Measurements from ENCODE around the gene SHROOM3. TPM values are rescaled to one million over a fixed set of nuclear protein-coding genes. Genes with fewer than 3 reads are reported as not detected.
"Not testable (repeated sequence)": the region's sequence is repeated elsewhere in the genome, so short reads cannot be mapped to it uniquely, and the experiment has no call there.

Gene SHROOM3
- polyA plus RNA-seq, 4 donors = 33.3 to 39.2 (median 37.6) TPM

DNA sequence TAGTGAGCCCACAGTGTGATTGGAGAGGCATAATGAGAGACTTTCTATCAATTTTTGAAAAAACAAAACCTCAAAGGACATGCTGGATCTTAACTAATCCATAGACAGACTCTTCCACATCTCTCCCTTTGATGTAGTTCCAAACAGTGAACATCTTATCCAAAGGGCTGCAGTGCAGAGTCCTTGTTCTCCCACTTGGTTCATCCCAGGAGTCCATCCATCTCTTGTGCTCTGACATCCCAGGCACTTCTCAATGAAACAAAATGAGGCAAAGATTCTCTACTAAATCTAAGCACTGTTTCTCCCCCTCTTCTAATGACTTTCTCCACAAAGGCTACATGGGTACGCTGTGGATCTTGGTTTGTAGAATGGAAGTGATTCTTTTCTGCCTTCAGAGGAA lies 8.3 kb downstream of the SHROOM3 start:
- no peak for DNase-seq (ENCODE audit: low read depth in 4 of 4, low spot score in 3 of 4)

DNA sequence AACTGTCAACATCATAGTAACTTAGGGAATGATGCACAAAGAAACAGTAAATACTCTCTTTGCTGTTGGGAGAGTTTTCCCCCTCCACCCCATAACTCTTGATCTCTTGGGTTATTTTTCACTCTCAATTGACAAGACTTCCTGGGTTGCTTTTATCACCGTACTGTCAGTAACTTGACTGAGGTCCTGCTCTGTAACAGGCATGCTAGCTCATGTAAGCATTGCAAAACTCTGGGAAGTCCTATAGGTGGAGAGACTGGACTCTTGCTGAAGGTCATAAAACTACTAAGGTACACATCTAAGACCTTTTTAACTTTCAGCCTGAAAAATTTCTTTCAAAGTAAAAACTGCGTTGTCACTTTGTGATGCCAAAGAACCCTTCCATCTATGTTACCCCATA lies 10.9 kb downstream of the SHROOM3 start:
- DNase-seq (ENCODE audit: low read depth in 4 of 4, low spot score in 3 of 4) = no peak

DNA sequence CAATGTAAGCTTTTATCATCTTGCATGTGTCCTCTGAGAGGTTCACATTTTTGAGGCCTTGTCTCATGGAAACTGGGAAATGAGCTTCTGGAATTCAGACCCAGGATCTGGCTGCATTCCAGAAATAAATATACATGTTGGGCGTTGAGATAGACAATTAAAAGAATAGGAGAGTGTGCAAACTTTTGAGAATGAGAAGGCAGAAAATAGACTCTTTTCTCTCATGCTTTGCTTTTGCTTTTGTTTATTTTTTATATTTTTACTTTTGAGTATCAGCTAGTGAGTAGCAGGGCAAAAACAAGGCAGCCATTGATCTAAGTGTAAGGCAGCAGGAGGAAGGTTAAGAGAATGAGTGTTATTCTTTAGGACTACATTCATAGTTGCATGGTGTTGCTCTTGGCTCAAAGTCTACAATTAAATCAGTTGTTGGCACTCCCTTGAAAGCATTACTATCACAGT lies 12.4 kb downstream of the SHROOM3 start:
- no peak for DNase-seq (ENCODE audit: low read depth in 4 of 4, low spot score in 3 of 4)

DNA sequence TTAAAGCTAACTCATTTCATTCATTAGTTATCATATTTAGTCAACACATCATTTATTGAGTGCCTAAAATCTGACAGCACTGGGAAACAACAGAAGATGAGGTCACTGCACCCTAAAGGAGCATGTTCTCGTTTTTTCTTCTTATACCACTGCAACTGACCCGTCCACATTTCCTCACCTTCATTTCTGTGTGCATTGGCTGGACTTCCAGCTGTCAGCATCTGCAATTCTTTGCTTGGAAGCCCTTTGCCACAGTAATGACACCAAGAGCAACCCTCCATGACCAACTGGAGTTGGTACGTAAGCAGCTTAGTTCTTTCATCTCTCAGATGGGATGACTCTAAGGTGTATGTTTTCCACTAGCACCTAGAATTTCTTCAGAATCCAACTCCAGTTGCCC lies 13.2 kb downstream of the SHROOM3 start:
- DNase-seq (ENCODE audit: low read depth in 4 of 4, low spot score in 3 of 4) = no peak

DNA sequence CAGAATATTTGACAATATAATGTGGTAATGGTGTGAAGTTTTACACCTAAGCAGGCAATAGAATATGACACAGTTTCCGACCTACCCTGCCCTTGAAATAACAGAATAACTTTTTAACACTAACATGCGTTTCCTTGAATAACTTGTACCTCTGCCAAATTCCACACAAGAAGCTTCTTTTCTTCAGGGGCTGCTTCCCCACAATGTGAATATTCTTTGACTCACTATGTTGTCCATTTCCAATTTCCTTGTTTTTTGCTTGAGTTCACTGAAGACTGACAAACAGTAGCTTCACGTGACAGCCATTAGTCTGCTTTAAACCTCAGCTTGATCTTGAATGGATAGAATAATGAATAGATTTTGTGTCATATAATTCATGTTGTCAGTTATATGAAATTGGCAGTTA lies 14.3 kb downstream of the SHROOM3 start:
- DNase-seq (ENCODE audit: low read depth in 4 of 4, low spot score in 3 of 4) = no peak

DNA sequence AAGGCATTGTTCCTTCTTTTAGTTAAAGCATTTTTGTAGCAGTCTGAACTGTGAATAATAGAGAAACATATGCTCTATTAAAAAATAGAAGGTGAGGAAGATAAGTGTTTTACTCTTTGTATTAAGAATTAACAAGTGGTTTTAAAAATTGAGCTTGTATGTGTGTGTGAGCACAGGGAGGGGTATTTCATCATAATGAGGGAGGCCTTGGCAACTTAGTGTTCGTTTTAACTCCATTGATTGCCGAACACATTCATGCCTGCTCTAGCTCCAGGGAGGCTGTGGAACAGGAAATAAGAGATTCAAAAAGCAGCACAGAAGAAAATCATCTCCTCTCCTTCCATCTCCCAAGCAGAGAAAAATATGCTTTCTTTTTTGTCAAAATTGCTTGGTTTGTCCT lies 14.8 kb downstream of the SHROOM3 start:
- no peak for DNase-seq (ENCODE audit: low read depth in 4 of 4, low spot score in 3 of 4)

DNA sequence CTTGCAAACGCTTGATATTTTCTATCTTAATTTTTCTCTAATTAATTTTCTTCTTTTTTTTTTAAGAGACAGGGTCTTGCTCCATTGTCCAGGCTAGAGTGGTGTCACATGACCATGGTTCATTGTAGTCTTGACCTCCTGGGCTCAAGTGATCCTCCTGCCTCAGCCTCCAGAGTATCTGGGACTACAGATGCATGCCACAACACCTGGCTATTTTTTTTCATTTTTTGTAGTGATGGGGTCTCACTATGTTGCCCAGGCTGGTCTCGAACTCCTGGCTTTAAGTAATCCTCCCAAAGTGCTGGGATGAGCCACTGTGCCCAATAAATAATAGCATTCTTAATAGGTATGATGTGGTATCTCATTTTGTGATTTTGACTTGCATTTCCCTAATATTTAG lies 18.2 kb downstream of the SHROOM3 start:
- no peak for DNase-seq (ENCODE audit: low read depth in 4 of 4, low spot score in 3 of 4)

DNA sequence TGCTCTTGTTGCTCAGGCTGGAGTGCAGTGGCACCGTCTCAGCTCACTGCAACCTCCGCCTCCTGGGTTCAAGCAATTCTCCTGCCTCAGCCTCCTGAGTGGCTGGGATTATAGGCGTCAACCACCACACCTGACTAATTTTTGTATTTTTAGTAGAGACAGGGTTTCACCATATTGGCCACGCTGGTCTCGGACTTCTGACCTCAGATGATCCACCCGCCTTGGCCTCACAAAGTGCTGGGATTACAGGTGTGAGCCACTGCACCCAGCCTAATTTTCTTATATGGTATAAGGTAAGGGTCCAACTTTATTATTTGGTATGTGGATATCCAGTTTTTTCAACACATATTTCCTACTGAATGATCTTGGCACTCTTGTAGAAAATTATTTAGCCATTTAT lies 19.0 kb downstream of the SHROOM3 start:
- DNase-seq (ENCODE audit: low read depth in 4 of 4, low spot score in 3 of 4) = not testable (repeated sequence)

DNA sequence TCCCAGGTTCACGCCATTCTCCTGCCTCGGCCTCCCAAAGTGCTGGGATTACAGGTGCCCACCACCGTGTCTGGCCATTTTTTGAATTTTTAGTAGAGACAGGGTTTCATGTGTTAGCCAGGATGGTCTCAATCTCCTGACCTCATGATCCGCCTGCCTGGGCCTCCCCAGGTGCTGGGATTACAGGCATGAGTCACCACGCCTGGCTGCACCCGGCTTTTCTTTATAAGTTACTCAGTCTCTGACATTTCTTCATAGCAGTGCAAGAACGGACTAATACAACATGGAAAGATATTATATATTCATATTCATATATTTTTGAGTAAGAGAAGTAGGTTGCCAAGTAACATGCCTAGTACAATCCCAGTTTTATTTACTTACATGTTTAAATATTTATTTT lies 22.9 kb downstream of the SHROOM3 start:
- DNase-seq (ENCODE audit: low read depth in 4 of 4, low spot score in 3 of 4) = no peak

DNA sequence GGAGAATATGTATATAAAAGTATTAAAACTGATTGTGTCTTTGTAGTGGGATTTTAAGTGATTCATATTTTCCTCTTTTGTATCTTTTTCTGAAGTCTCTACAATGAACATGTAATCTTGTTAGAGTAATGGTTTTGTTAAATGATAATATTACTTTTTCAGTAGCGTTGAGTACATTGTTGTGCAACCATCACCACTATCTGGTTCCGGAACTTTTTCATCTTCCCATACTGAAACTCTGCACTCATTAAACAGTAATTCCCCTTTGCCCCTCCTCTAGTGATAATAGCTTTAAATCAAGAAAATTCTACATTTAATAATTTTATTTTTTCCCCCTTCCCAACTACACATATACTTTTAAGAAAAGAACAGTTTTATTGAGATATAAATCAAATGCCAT lies 23.3 kb downstream of the SHROOM3 start:
- DNase-seq (ENCODE audit: low read depth in 4 of 4, low spot score in 3 of 4) = no peak

DNA sequence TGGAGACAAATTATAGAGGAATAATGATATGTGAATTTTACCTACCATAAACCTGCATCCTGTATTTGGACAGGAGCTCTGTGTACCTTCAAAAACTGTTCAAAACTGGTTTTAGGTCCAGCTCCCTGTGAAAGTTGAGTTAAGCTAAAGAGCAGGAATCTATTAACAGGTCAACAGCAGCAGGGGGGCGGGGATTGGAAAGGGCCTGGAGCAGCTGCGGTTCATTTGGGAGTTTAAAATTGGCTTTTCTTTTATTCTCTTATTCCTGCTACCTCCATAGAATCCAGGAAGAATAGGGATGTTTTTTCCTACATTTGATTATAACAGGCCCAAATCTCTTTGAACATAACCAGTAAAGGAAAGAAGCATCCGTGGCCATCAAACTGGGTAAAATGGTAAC lies 23.8 kb downstream of the SHROOM3 start:
- DNase-seq (ENCODE audit: low read depth in 4 of 4, low spot score in 3 of 4) = peak in 2 of 4 donors; percentile 7 to 9

DNA sequence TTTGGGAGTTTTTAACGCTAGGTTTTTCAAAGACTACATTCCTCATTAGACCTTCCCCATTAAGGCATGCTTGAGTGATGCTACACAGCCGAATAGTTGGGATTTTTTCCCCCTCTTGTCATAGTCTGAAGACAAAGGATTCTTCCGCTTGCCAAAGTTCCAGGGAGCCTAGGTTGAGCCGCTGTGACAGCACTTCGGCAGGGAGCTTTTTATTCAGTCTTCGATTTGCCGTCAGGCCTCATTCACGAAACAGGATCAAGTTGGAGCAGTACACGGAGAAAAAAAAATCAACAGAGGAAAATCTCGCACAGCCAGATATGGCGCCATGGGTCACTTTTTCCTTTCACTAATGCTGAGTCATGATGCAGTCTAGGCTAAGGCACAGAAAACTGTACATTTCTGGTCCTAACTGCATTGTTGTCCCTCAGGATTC lies 24.3 kb downstream of the SHROOM3 start:
- peak in 2 of 4 donors; percentile 11 to 12 for DNase-seq (ENCODE audit: low read depth in 4 of 4, low spot score in 3 of 4)

DNA sequence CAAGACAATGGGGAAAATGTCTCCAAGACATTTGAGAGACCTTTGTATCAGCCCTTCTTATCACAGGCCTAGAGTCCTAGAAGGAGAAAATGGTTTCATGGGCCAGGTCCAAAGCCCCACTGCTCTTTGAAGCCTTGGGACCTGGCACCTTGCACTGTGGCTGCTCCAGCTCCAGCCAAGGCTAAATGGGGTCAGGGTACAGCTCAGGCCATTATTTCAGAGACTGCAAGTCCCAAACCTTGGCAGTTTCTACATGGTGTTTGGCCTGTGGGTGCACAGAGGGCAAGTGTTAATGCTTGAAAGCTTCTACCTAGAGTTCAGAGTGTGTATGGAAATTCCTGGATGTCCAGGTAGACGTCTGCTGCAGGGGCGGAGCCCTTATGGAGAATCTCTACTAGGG lies 28.5 kb downstream of the SHROOM3 start:
- DNase-seq (ENCODE audit: low read depth in 4 of 4, low spot score in 3 of 4) = no peak

DNA sequence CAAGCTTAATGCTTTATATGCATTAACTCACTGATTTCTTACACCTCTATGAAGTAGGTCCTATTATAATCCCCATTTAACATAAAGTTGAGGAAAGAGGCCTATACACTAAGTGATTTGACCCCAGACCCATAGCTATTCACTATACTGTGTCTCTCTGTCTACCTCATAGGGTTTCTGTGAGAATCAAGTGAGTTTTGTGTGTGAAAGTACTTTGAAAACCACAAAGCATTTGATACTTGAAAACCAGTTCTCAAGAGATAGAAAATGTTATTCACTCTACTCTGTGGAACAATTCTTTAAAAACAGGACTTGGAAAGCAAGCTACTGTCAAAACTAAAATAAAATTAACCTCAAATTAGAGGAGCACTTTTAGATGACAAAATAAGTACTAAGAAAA lies 35.0 kb downstream of the SHROOM3 start:
- DNase-seq (ENCODE audit: low read depth in 4 of 4, low spot score in 3 of 4) = no peak

DNA sequence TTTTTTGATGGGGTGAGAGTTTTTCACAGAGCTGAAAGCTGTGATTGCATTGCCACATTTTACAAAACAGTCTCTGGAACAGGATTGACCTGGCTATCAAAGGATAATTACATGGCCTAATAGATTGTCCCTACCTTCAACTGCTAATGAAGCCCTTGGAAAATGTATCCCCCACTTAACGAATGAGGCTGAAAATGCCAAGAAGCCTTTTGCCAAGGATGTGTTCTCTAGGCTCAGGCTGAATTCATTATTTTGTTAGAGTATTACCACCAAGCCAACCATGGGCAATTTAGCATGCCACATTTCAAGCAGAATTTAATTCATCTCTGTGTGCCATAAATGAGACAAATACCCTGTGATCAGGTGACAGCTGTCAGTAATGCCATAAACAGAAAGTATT lies 35.5 kb downstream of the SHROOM3 start:
- no peak for DNase-seq (ENCODE audit: low read depth in 4 of 4, low spot score in 3 of 4)

DNA sequence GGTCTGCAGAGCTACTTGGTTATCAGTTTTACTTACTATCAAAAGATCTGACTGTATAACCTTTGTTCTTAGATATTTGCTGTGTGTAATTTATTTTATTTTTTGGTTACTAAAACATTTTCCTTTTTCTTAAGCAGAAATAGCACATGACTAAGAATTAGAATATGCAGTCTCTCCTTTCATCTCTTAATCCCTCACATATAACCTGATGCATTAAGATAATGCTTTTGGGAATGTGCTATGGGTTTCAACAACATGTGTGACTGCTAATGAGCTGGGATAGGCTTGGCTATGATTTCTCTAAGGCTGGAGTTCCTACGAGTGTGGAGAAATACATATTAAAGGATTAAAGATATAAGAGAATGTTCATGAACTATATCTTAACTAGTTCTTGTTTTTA lies 41.5 kb downstream of the SHROOM3 start:
- no peak for DNase-seq (ENCODE audit: low read depth in 4 of 4, low spot score in 3 of 4)

DNA sequence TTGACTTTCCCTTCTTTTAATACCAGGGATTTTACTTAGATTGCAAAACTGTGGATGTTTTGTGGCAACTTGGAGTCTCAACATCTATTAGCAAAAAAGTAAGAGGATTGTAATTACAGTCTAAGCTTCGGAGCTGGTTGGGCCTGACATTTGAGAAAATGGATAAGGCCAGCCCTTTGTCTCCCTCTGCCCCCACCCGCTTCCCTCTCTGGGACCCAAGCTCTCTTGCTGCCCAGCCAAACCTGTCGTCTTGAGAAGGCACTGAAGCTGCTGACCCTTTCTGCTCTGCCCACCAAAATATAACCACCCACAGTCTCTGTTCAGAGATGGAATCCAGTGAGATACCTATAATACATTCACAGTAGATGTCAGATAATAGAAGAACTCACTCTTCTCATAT lies 49.6 kb downstream of the SHROOM3 start:
- DNase-seq (ENCODE audit: low read depth in 4 of 4, low spot score in 3 of 4) = no peak

DNA sequence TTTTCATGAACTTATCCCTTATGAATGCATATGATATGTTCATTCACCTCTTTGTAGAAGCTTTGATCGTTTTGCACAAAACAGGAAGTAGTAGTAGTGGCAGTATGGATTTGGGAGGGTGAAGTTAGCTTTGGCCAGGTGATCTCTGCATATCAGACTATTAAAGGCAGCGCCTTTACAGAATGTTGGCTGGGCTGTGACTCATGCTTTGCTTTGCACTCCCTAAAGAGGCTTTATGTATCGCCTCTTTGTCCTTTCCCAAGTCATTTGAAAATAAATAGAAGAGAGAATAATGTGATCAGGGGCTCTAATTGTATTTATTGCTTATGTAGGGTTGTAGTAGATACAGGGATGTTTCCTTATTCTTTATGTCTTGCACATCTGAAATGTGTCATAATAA lies 50.4 kb downstream of the SHROOM3 start:
- no peak for DNase-seq (ENCODE audit: low read depth in 4 of 4, low spot score in 3 of 4)

DNA sequence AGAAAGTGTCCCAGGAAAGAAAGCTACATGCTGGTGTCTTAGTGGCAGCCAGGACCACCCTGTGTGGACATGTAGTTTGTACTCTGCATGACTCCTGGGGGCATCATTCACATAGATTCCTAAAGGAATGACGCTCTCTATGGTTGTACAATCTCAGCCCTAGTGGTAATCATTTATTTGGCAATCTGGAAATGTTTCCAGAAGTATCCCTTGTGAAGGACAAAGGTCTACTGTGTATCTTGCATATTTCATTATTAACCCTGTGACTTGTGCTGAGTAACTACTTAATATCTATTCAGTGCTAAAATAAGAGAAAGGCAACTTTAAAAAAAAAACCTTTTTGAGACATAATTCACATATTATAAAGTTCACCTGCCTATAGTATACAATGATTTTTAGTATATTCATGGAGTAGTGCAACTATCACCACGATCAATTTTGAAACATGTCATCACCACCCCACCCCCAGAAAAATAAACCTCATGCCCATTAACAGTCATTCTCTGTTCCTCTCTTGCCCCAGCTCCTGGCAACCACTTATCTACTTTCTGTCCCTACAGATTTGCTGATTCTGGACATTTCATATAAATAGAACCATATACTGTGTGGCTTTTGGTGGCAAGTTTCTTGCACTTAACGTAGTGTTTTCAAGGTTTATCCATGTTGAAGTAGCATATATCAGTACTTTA lies 51.7 kb downstream of the SHROOM3 start:
- DNase-seq (ENCODE audit: low read depth in 4 of 4, low spot score in 3 of 4) = no peak

DNA sequence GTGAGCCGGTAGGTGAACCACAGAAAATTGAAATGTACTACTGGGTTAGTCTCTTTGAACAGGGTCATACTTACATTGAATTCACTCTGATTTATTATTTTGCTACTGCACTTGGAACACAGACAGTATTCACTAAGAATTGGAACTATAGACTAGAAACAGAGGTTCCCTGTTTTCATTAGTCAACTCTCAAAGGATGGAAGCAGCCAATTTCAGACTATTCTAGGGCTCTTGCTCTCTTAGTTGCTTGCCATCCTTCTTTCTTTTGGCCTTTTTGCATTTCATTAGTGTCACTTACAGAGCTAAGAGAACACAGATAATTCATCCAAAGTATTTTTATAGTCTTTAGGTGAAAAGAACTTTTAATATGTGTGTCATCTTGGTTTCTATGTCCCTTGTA lies 52.6 kb downstream of the SHROOM3 start:
- no peak for DNase-seq (ENCODE audit: low read depth in 4 of 4, low spot score in 3 of 4)

DNA sequence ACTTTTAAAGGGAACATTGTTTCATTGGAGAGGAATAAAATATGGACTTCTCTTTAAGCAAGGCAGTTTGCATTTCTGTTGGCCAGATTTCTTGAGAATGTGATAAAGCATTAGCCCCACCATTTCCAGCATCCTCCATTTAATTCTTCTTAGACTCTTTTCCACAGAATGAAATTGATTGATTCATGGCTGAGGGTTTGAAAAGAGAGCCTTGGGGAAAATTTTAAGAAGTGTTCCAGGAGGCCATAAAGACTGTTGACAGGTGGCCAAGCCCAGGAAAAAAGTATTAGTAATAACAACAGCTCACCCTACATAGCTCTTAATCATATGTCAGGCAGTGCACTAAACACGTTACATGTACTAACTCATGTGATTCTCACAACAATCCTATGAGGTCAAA lies 53.4 kb downstream of the SHROOM3 start:
- no peak for DNase-seq (ENCODE audit: low read depth in 4 of 4, low spot score in 3 of 4)

DNA sequence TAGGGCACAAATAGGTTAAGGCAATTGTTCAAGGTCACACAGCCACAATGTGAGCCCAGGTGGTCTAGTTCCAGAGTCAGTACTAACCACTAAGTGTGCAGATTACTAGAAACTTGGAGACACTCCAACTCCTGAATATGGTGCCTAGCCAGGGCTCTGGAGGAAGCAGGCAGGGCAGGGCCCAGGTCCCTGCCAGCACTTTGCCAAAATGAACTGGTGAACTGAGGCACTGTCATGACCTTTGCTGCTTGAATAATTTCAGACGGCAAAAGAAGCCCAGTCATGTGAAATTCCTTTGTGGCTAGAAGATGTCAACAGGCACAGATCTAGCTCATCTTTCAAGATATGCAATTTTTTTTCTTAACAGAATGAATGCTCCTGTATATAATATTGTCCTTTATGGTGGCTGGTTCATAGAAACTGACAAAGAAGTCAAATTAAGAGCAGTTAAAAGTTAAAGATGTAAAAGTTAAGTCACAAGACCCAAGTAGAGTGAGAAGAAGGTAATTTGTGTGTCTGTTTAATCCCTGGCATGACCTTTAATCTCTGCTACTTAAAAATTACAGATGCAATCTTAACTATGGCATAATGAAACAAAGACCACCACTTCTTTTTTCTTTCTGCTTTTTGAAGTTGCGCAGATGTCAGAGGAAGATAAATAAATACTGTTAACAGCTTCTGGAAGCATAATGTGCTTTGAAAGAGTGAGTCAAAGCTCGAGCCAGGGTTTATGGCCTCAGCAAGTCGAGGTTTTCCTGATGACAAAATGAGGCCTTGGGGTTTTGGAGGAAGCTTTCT lies 54.1 kb downstream of the SHROOM3 start:
- DNase-seq (ENCODE audit: low read depth in 4 of 4, low spot score in 3 of 4) = no peak
